Measurements from ENCODE around the gene CD2AP. TPM values are rescaled to one million over a fixed set of nuclear protein-coding genes. Genes with fewer than 3 reads are reported as not detected.

Gene CD2AP
- total and polyA plus RNA-seq, 9 of the 15 experiments (the other 6 are each of a cell fraction or from before 2014, with no cell fraction given) = 9.4 to 69.7 (median 38.7) TPM

- WGBS (ENCODE audit: insufficient coverage, low coverage, missing lambda C conversion rate) = 95% methylated on average over 2 of the region's 2 CpGs
- in situ Hi-C loops (cut with MboI) (no loop called here), intact Hi-C loops (cut with micrococcal nuclease) (no loop called here)
- H3K9me3 ChIP-seq (replicated peaks; ENCODE audit: control insufficient read depth, insufficient read depth, low read depth, low read length) = no peaks in the 10 kb centered on the region
- CTCF ChIA-PET (ENCODE audit: low intra/inter-chr PET ratio) = no interaction called here
- H3K36me3 ChIP-seq (ENCODE audit: control insufficient read depth, insufficient read depth, low read length) = peaks cover 59% of the 10 kb centered on the region
- H3K79me2 ChIP-seq (ENCODE audit: control insufficient read depth, insufficient read depth, low read length) = peaks cover 83% of the 10 kb centered on the region
- H3K27me3 ChIP-seq (ENCODE audit: control insufficient read depth in 2 of 2, insufficient read depth in 2 of 2, low read length in 2 of 2) = no peaks in the 10 kb centered on the region
- H2AFZ ChIP-seq (ENCODE audit: low read depth, low read length) = no peak overlapping the region
- no peaks in the 10 kb centered on the region for H3K9me1 ChIP-seq (ENCODE audit: control insufficient read depth, insufficient read depth, low read length)
- BruUV-seq (replicated peaks) = no TSS peak
- H3K4me1 ChIP-seq (replicated peaks in 1 of 2; ENCODE audit: control insufficient read depth in 2 of 2, insufficient read depth in 2 of 2, low read length in 2 of 2) = peaks cover 0 to 12% of the 10 kb centered on the region in 2 experiments; a peak in 3 of 5 replicates
- no peak for ATAC-seq
- no peak overlapping the region for H3K4me3 ChIP-seq
- H4K20me1 ChIP-seq (replicated peaks; ENCODE audit: control insufficient read depth, insufficient read depth, low read length) = no peaks in the 10 kb centered on the region
- TF ChIP-seq VEZF1 (CRISPR knock-in tag; IDR thresholded peaks at IDR 0.05) = no peak
- TF ChIP-seq ATF3 (IDR thresholded peaks at IDR 0.05) = peak; percentile 59
- TF ChIP-seq ATF3 (CRISPR knock-in tag; conservative IDR thresholded peaks at IDR 0.05) = no peak
- no peak for TF ChIP-seq CEBPG (CRISPR knock-in tag; IDR thresholded peaks at IDR 0.05)
- 0 out of 4 replicates have a peak, but pooled peaks of 1 of the 2 experiments have one; percentile 25 for TF ChIP-seq CEBPG (tag; conservative IDR thresholded peaks at IDR 0.05 in 1 of 2, IDR thresholded peaks at IDR 0.05 in 1 of 2)
- no peak overlapping the region; the same call in 2 of the 3 replicates for H3K27ac ChIP-seq (ENCODE audit: extremely low read depth, low read depth, low read length)
- POLR2A ChIA-PET = interaction anchor here (0.7 to 1.7 kb wide), 3 partner anchors 10 to 71 kb away, joined by 3 to 4 read pairs (median 4); no protein-coding TSS in a partner anchor
- H3K9ac ChIP-seq (ENCODE audit: insufficient read depth in 1 of 2, low read depth in 2 of 2, low read length in 2 of 2) = no peak overlapping the region
- no peak for FAIRE-seq
- no peak for DNase-seq (ENCODE audit: extremely low read depth in 1 of 4, low spot score in 3 of 4)
- H3K4me2 ChIP-seq (ENCODE audit: insufficient read depth, low read length) = no peak overlapping the region
Observed at GRCh38 chr6:47535316-47536225, 58.0 kb downstream of the CD2AP start.
